HCEC 1CT (cell line): ENCODE measurements around the gene GRID1.
"Not testable (repeated sequence)": the region's sequence is repeated elsewhere in the genome, so short reads cannot be mapped to it uniquely, and the experiment has no call there.

Source experiments
- DNase-seq: peaks from one replicate; pipeline ENCODE4 v3.0.0-alpha.2; 2017

Gene GRID1

GRCh38 chr10:86099542-86100334 is 266.9 kb downstream of the GRID1 start:
- no peak for DNase-seq

GRCh38 chr10:86098187-86098881 is 268.3 kb downstream of the GRID1 start:
- DNase-seq, result no peak

GRCh38 chr10:86095061-86095460 is 271.5 kb downstream of the GRID1 start:
- DNase-seq, result not testable (repeated sequence)

- DNase-seq, result not testable (repeated sequence)
Observed at GRCh38 chr10:86092311-86092710, 274.3 kb downstream of the GRID1 start.

GRCh38 chr10:86091216-86091615 is 275.4 kb downstream of the GRID1 start:
- DNase-seq, result no peak

- no peak for DNase-seq
Observed at GRCh38 chr10:86090807-86091206, 275.8 kb downstream of the GRID1 start.

GRCh38 chr10:86087716-86088115 is 278.9 kb downstream of the GRID1 start:
- no peak for DNase-seq

- DNase-seq, result no peak
Observed at GRCh38 chr10:86086418-86086817, 280.2 kb downstream of the GRID1 start.

- no peak for DNase-seq
Observed at GRCh38 chr10:86085686-86086085, 280.9 kb downstream of the GRID1 start.

- DNase-seq, result no peak
Observed at GRCh38 chr10:86085136-86085535, 281.5 kb downstream of the GRID1 start.

GRCh38 chr10:86084585-86084984 is 282.0 kb downstream of the GRID1 start:
- DNase-seq, result no peak

- no peak for DNase-seq
Observed at GRCh38 chr10:86083664-86084175, 282.9 kb downstream of the GRID1 start.

GRCh38 chr10:86083206-86083605 is 283.4 kb downstream of the GRID1 start:
- no peak for DNase-seq

- no peak for DNase-seq
Observed at GRCh38 chr10:86082556-86082955, 284.0 kb downstream of the GRID1 start.

GRCh38 chr10:86079088-86079487 is 287.5 kb downstream of the GRID1 start:
- DNase-seq, result no peak

- no peak for DNase-seq
Observed at GRCh38 chr10:86078639-86079035, 288.0 kb downstream of the GRID1 start.

GRCh38 chr10:86077871-86078638 is 288.5 kb downstream of the GRID1 start:
- DNase-seq, result no peak

GRCh38 chr10:86077271-86077670 is 289.3 kb downstream of the GRID1 start:
- DNase-seq, result no peak

- not testable (repeated sequence) for DNase-seq
Observed at GRCh38 chr10:86076497-86076896, 290.1 kb downstream of the GRID1 start.

GRCh38 chr10:86075512-86075911 is 291.1 kb downstream of the GRID1 start:
- no peak for DNase-seq

GRCh38 chr10:86074294-86074693 is 292.3 kb downstream of the GRID1 start:
- no peak for DNase-seq

GRCh38 chr10:86073199-86073977 is 293.2 kb downstream of the GRID1 start:
- no peak for DNase-seq

- no peak for DNase-seq
Observed at GRCh38 chr10:86072413-86072812, 294.2 kb downstream of the GRID1 start.
